CD4-positive, alpha-beta T cell treated with Interleukin-2 at 100 ng/mL for 4 hours (primary cell): ENCODE data around the gene SLC13A5.

Experiments used
- DNase-seq: peaks from one replicate; pipeline ENCODE4 v3.0.0-alpha.2; 2020; ENCODE audit warnings: low spot score

The SLC13A5 gene

DNA sequence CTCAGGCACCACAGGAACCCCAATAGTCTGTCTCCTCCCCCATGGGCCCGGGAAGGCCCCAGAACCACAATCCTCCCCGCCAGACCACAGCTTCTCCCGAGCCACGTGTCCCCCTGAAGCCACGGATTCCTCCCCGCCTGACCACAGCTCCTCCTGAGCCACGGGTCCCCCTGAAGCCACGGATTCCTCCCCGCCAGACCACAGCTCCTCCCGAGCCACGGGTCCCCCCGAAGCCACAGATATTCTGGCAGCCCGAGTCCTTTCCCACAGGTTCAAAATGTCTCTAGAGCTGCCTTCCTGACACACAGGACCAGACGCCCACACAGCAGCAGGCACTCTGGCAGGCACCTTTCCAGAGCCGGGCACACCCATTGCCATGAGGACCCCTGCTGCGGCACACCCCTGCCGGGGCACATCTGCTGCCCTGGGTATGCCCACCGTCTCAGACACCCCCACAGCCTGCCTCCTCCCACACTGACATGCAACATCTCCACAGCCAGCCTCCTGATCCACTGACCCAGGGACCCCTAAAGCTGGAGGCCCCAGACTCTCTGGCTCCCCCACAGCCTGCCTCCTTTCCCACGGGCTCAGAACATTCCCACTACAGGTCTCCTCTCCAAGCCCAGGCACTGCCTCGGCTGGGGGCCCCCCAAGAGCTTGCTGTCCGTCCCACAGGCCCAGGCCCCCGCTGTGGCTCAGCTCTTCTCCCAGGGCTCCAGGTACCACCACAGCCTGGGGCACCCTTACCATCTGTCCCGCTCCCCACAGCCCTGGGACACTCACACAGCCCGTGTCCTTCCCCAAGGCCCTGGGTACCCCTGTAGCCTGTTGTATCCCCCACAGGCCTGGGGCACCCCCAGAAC lies 74.9 kb downstream of the SLC13A5 start:
- no peak for DNase-seq

DNA sequence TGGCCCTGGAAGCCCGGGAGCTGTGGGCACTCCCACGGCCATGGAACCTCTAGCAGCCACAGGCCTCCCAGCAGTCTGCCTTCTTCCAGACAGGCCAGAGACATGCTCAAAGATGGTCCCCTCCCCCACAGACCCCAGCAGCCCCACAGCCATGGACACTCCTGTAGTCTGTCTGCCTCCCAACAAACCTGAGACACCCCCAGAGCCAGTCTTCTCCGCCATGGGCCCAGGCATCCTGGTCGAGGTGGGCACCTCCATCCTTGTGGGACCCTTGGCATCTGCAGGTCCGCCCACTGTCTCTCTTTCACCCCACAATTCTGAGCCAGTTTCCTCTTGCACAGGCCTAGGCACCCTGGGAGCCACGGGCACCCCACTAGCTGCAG lies 75.7 kb downstream of the SLC13A5 start:
- DNase-seq = no peak

DNA sequence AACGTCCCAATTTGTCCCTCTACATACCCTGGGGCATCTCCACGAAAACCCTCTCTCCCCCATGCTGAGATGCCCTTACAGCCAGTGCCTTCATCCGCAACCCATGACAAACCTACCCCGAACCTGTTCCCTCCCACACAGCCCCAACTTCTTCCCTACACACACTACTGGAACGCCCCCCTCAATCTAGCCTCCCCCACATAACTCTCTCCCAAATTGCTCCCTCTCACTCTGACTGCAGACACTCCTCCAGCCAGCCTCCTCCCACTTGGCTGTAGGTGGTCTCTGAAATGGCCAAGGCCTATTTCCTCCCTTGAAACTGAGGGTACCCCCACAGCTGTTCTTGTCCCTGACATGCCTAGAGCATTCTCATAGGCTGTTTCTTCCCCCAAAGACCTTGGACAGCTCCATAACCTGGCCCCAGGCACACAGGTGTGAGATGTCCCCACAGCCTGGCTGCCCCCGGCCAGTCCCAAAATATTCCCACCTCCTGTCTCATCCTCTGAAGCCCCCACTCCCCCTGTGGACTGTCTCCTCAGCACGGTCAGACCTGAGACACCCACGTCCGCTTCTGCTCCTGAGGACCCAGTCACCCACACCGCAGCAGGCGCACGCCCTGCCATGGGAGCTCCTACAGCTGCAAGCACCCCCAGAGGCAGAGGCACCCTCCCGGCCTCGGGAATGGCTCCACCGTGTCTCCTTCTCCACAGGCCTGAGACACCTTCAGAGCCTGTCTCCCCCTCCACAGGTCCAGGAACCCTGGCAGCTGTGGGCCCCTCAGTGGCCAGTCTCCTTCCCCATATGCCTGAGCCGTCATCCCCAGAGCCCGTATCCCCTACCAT lies 76.3 kb downstream of the SLC13A5 start:
- no peak for DNase-seq

DNA sequence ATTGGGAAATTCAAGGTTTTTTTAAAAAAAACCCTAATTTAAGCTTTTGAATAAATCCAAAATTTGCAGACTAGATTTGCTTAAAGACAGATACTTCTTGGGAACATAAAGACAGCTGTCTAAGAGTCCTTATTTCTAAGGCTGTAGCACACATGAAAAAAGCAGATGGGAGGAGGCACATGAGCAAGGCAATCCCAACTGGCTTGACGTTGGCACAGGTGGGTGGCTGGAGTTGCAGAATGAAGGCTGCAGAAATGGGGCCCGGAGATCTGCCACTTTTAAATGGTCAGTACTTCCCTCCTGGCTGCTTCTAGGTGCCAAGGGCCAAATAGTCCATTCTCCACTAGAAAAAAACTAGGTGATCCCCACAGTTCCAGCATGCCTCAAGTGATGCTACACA lies 77.1 kb downstream of the SLC13A5 start:
- no peak for DNase-seq
